ENCODE measurements around the gene ANP32A. TPM values are rescaled to one million over a fixed set of nuclear protein-coding genes. Genes with fewer than 3 reads are reported as not detected.

The ANP32A gene
- total RNA-seq, 1 experiment from 2014 or later = 232 TPM

DNA sequence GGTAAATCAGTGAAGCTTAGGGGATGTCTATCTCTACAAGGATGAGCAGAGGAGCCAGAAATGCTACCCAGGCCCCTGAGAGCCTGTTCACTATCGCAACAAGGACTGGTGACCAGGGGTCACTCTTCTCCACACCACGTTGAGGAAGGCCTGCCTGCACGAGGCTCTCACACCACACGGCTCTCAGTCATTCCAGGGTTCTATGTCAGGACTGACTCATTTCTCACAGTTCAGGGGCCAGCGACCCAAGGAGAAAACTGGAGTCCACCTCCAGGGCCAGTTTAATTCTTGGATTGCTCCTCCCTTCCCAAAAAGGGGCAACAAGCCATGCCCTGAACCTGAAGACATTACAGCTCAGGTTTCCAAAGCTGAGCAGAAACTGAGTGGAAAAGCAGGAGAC lies 33.9 kb downstream of the ANP32A start (continued):
- TF ChIP-seq MYBL2 (CRISPR knock-in tag; IDR thresholded peaks at IDR 0.05) (no peak), JAZF1 (CRISPR knock-in tag; IDR thresholded peaks at IDR 0.05) (no peak), FOXK1 (CRISPR knock-in tag; IDR thresholded peaks at IDR 0.05) (no peak), IRF2 (CRISPR knock-in tag; IDR thresholded peaks at IDR 0.05; ENCODE audit: borderline replicate concordance, low read depth) (no peak), SP1 (CRISPR knock-in tag; conservative IDR thresholded peaks at IDR 0.05) (no peak), CTCF (IDR thresholded peaks at IDR 0.05) (no peak)
- TF ChIP-seq, protein P1, sequence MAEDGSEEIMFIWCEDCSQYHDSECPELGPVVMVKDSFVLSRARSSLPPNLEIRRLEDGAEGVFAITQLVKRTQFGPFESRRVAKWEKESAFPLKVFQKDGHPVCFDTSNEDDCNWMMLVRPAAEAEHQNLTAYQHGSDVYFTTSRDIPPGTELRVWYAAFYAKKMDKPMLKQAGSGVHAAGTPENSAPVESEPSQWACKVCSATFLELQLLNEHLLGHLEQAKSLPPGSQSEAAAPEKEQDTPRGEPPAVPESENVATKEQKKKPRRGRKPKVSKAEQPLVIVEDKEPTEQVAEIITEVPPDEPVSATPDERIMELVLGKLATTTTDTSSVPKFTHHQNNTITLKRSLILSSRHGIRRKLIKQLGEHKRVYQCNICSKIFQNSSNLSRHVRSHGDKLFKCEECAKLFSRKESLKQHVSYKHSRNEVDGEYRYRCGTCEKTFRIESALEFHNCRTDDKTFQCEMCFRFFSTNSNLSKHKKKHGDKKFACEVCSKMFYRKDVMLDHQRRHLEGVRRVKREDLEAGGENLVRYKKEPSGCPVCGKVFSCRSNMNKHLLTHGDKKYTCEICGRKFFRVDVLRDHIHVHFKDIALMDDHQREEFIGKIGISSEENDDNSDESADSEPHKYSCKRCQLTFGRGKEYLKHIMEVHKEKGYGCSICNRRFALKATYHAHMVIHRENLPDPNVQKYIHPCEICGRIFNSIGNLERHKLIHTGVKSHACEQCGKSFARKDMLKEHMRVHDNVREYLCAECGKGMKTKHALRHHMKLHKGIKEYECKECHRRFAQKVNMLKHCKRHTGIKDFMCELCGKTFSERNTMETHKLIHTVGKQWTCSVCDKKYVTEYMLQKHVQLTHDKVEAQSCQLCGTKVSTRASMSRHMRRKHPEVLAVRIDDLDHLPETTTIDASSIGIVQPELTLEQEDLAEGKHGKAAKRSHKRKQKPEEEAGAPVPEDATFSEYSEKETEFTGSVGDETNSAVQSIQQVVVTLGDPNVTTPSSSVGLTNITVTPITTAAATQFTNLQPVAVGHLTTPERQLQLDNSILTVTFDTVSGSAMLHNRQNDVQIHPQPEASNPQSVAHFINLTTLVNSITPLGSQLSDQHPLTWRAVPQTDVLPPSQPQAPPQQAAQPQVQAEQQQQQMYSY (CRISPR knock-in tag; IDR thresholded peaks at IDR 0.05) = no peak
- TF ChIP-seq, protein P2, sequence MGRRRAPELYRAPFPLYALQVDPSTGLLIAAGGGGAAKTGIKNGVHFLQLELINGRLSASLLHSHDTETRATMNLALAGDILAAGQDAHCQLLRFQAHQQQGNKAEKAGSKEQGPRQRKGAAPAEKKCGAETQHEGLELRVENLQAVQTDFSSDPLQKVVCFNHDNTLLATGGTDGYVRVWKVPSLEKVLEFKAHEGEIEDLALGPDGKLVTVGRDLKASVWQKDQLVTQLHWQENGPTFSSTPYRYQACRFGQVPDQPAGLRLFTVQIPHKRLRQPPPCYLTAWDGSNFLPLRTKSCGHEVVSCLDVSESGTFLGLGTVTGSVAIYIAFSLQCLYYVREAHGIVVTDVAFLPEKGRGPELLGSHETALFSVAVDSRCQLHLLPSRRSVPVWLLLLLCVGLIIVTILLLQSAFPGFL (CRISPR knock-in tag; IDR thresholded peaks at IDR 0.05; ENCODE audit: borderline replicate concordance) = no peak
- TF ChIP-seq, protein P3, sequence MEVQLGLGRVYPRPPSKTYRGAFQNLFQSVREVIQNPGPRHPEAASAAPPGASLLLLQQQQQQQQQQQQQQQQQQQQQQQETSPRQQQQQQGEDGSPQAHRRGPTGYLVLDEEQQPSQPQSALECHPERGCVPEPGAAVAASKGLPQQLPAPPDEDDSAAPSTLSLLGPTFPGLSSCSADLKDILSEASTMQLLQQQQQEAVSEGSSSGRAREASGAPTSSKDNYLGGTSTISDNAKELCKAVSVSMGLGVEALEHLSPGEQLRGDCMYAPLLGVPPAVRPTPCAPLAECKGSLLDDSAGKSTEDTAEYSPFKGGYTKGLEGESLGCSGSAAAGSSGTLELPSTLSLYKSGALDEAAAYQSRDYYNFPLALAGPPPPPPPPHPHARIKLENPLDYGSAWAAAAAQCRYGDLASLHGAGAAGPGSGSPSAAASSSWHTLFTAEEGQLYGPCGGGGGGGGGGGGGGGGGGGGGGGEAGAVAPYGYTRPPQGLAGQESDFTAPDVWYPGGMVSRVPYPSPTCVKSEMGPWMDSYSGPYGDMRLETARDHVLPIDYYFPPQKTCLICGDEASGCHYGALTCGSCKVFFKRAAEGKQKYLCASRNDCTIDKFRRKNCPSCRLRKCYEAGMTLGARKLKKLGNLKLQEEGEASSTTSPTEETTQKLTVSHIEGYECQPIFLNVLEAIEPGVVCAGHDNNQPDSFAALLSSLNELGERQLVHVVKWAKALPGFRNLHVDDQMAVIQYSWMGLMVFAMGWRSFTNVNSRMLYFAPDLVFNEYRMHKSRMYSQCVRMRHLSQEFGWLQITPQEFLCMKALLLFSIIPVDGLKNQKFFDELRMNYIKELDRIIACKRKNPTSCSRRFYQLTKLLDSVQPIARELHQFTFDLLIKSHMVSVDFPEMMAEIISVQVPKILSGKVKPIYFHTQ (CRISPR knock-in tag; IDR thresholded peaks at IDR 0.05) = no peak

GRCh38 chr15:68785541-68785940 lies 35.2 kb downstream of the ANP32A start:
- ChIA-PET POLR2A (no interaction called here), CTCF (interaction anchor here (3.1 to 6.8 kb wide), 2 partner anchors 90 to 140 kb away, joined by 20 to 72 read pairs; no protein-coding TSS in a partner anchor)
- peaks cover 56% of the 10 kb centered on the region for H3K36me3 Mint-ChIP-seq
- no peak for ATAC-seq
- H3K4me1 Mint-ChIP-seq = peaks cover 58% of the 10 kb centered on the region
- H3K27me3 Mint-ChIP-seq (ENCODE audit: low read depth) = no peaks in the 10 kb centered on the region
- no peak overlapping the region for H3K27ac Mint-ChIP-seq
- no peak for DNase-seq (ENCODE audit: low spot score)
- H3K4me3 Mint-ChIP-seq = no peak overlapping the region
- no peaks in the 10 kb centered on the region for H3K9me3 Mint-ChIP-seq
- TF ChIP-seq JAZF1 (CRISPR knock-in tag; IDR thresholded peaks at IDR 0.05) = no peak
- no peak for TF ChIP-seq ZNF138 (CRISPR knock-in tag; conservative IDR thresholded peaks at IDR 0.05)
- no peak for TF ChIP-seq E2F1 (CRISPR knock-in tag; IDR thresholded peaks at IDR 0.05)
- no peak for TF ChIP-seq MYBL2 (CRISPR knock-in tag; IDR thresholded peaks at IDR 0.05)
- no peak for TF ChIP-seq ZNF416 (CRISPR knock-in tag; IDR thresholded peaks at IDR 0.05)
- no peak for TF ChIP-seq OVOL2 (CRISPR knock-in tag; IDR thresholded peaks at IDR 0.05; ENCODE audit: borderline replicate concordance)
- TF ChIP-seq, protein P3 (CRISPR knock-in tag; IDR thresholded peaks at IDR 0.05) = no peak
- TF ChIP-seq TEAD4 (CRISPR knock-in tag; IDR thresholded peaks at IDR 0.05) = no peak
- no peak for TF ChIP-seq E2F5 (CRISPR knock-in tag; IDR thresholded peaks at IDR 0.05)
- TF ChIP-seq ZBTB43 (CRISPR knock-in tag; IDR thresholded peaks at IDR 0.05) = no peak
- no peak for TF ChIP-seq FOXP4 (CRISPR knock-in tag; IDR thresholded peaks at IDR 0.05)
- TF ChIP-seq CREM (CRISPR knock-in tag; IDR thresholded peaks at IDR 0.05) = no peak
